SU-DHL-6 (cell line): Measurements from ENCODE around the gene PRIMPOL.

Experiments used
- CTCF ChIP-seq: fragments of 200-600 bp; sonication (generic); IDR thresholded peaks from one replicate; pipeline ENCODE4 v1.5.1; 2017; ENCODE audit warnings: antibody characterized with exemption, mild to moderate bottlenecking, low read length, moderate library complexity; ENCODE audit not compliant: insufficient read depth, poor library complexity, severe bottlenecking
- EZH2phosphoT487 ChIP-seq: fragments of 200-600 bp; sonication (generic), shearing (Covaris generic); conservative IDR thresholded peaks from 2 replicates; pipeline ENCODE4 v1.6.1; 2018; ENCODE audit warnings: mild to moderate bottlenecking, antibody characterized with exemption, low read length, moderate library complexity, mixed read lengths

- TF ChIP-seq CTCF (no peak), EZH2phosphoT487 (no peak)
These were observed 8.1 kb upstream of the PRIMPOL start for GRCh38 chr4:184641451-184641850.
